ENCODE results near the gene EMSY.
"Not testable (repeated sequence)": the region's sequence is repeated elsewhere in the genome, so short reads cannot be mapped to it uniquely, and the experiment has no call there.

- not testable (repeated sequence) for TF ChIP-seq POLR2A, EP300, CTCF (IDR thresholded peaks at IDR 0.05)
These were observed 43.3 kb upstream of the EMSY start for GRCh38 chr11:76401484-76401883.
